GM12878 (cell line): ENCODE results near the gene JAG2. TPM values are rescaled to one million over a fixed set of nuclear protein-coding genes. Genes with fewer than 3 reads are reported as not detected.

Source experiments
- ATAC-seq: fragments of 200-7000 bp; cut with Tn5 transposase; 3 replicates; pipeline ENCODE4 v1.9.1; 2020; ENCODE audit warnings: mild to moderate bottlenecking, moderate library complexity
- BruUV-seq: library from RNA; stranded (reverse); fragments of 400-500 nt; replicated peaks from 2 replicates; lab custom pipeline; 2021; lab: Mats Ljungman, UMichigan
- CTCF ChIA-PET: fragments of 300-600 bp; sonication (Branson Sonifier 250); formaldehyde crosslinking; extraction: SDS; loops from one replicate; lab custom pipeline; 2021; ENCODE audit warnings: inconsistent platforms; lab: Yijun Ruan, JAX
- POLR2A ChIA-PET: fragments of 350-600 bp; formaldehyde crosslinking; extraction: SDS; loops from one replicate; lab custom pipeline; 2021; ENCODE audit warnings: inconsistent platforms; lab: Charles Lee
- RAD21 ChIA-PET: fragments of 300-600 bp; sonication (Branson Sonifier 250); formaldehyde crosslinking; loops from one replicate; lab custom pipeline; 2023; ENCODE audit warnings: antibody characterized with exemption; ENCODE audit not compliant: unreplicated experiment; lab: Charles Lee
- SMC1A ChIA-PET: fragments of 300-600 bp; sonication (Branson Sonifier 250); formaldehyde crosslinking; loops from one replicate; lab custom pipeline; 2023; ENCODE audit not compliant: unreplicated experiment, uncharacterized antibody; lab: Charles Lee
- DNase-seq: peaks from one replicate; pipeline ENCODE4 v3.0.0-alpha.2; 2011; ENCODE audit warnings: low read depth, low spot score
- FAIRE-seq: peaks from 3 replicates; lab custom pipeline; 2011; peaks lifted over from hg19 to GRCh38; lab: Jason Lieb, UNC
- H2AFZ ChIP-seq: 2 replicates; pipeline ENCODE4 v1.6.0; 2011; ENCODE audit warnings: low read depth, low read length, control low read depth; ENCODE audit not compliant: control insufficient read depth
- H3K27ac ChIP-seq: 2 replicates; pipeline ENCODE4 v1.5.1; 2011; ENCODE audit warnings: control low read depth; ENCODE audit not compliant: control insufficient read depth, insufficient read depth
- H3K27me3 ChIP-seq, 2 experiments: replicated peaks in 1 of 2; 2 replicates each; pipeline versions ENCODE4 v1.6.0 to v1.6.1; 2011; ENCODE audit warnings: low read length in 1 of 2; ENCODE audit not compliant: control insufficient read depth in 2 of 2, insufficient read depth in 2 of 2
- H3K36me3 ChIP-seq, 2 experiments: 2 replicates each; pipeline ENCODE4 v1.5.1; 2011; ENCODE audit warnings: low read length in 1 of 2; ENCODE audit not compliant: control insufficient read depth in 2 of 2, insufficient read depth in 2 of 2
- H3K4me1 ChIP-seq: 2 replicates; pipeline ENCODE4 v1.6.1; 2011; ENCODE audit warnings: mild to moderate bottlenecking, low read length, moderate library complexity, mixed read lengths; ENCODE audit not compliant: control insufficient read depth, insufficient read depth
- H3K4me2 ChIP-seq: 2 replicates; pipeline ENCODE4 v1.6.0; 2011; ENCODE audit warnings: control low read depth; ENCODE audit not compliant: control insufficient read depth, insufficient read depth
- H3K4me3 ChIP-seq: fragments of 200-600 bp; sonication (generic); 2 replicates; pipeline ENCODE4 v1.5.1; 2016
- H3K79me2 ChIP-seq: 2 replicates; pipeline ENCODE4 v1.6.0; 2011; ENCODE audit warnings: low read length; ENCODE audit not compliant: control insufficient read depth, insufficient read depth
- H3K9ac ChIP-seq: 2 replicates; pipeline ENCODE4 v1.8.0; 2011; ENCODE audit warnings: low read length, control low read depth, mixed read lengths; ENCODE audit not compliant: control insufficient read depth, insufficient read depth
- H3K9me3 ChIP-seq: replicated peaks from 3 replicates; pipeline ENCODE4 v1.5.1; 2011; ENCODE audit warnings: mild to moderate bottlenecking, low read length; ENCODE audit not compliant: control insufficient read depth, insufficient read depth
- H4K20me1 ChIP-seq: 2 replicates; pipeline ENCODE4 v1.6.0; 2011; ENCODE audit not compliant: control insufficient read depth, insufficient read depth
- CREM ChIP-seq: IDR thresholded peaks from 2 replicates; pipeline ENCODE4 v1.6.1; 2014; ENCODE audit warnings: antibody characterized with exemption, low read depth
- JUND ChIP-seq: IDR thresholded peaks from 2 replicates; pipeline ENCODE4 v1.6.1; 2012; ENCODE audit warnings: low read depth, mild to moderate bottlenecking, low read length, improper control_type of control experiment, moderate library complexity
- MTA2 ChIP-seq: fragments of 450-650 bp; IDR thresholded peaks from 2 replicates; pipeline ENCODE4 v1.6.1; 2016; ENCODE audit warnings: low read depth, mild to moderate bottlenecking, moderate library complexity
- MYC ChIP-seq: IDR thresholded peaks from 2 replicates; pipeline ENCODE4 v1.6.1; 2011; ENCODE audit warnings: mild to moderate bottlenecking, low read length, moderate library complexity, inconsistent platforms; ENCODE audit not compliant: insufficient read depth, insufficient replicate concordance, insufficient read length, severe bottlenecking
- NR2C1 ChIP-seq: fragments of 450-650 bp; IDR thresholded peaks from 2 replicates; pipeline ENCODE4 v1.6.1; 2017; ENCODE audit warnings: antibody characterized with exemption, mild to moderate bottlenecking, moderate library complexity
- PAX8 ChIP-seq: fragments of 450-650 bp; IDR thresholded peaks from 2 replicates; pipeline ENCODE4 v1.6.1; 2017; ENCODE audit warnings: mild to moderate bottlenecking, moderate library complexity
- PBX3 ChIP-seq: IDR thresholded peaks from 2 replicates; pipeline ENCODE4 v1.6.1; 2011; ENCODE audit warnings: mild to moderate bottlenecking, low read depth, low read length, moderate library complexity; ENCODE audit not compliant: insufficient replicate concordance
- POLR2AphosphoS5 ChIP-seq: IDR thresholded peaks from 2 replicates; pipeline ENCODE4 v1.6.1; 2011; ENCODE audit warnings: mild to moderate bottlenecking, low read length, inconsistent platforms
- RAD51 ChIP-seq: fragments of 450-650 bp; IDR thresholded peaks from 2 replicates; pipeline ENCODE4 v1.6.1; 2016; ENCODE audit warnings: moderate library complexity, mild to moderate bottlenecking, inconsistent platforms
- RB1 ChIP-seq: fragments of 450-650 bp; formaldehyde crosslinking; IDR thresholded peaks from 2 replicates; pipeline ENCODE4 v1.6.1; 2017; ENCODE audit warnings: mild to moderate bottlenecking, borderline replicate concordance
- ZNF274 ChIP-seq: IDR thresholded peaks from one replicate; pipeline ENCODE4 v1.8.0; 2011; ENCODE audit not compliant: insufficient read length, insufficient read depth
- ZNF622 ChIP-seq: fragments of 450-650 bp; IDR thresholded peaks from 2 replicates; pipeline ENCODE4 v1.6.1; 2017; ENCODE audit warnings: mild to moderate bottlenecking, inconsistent platforms
- WGBS: methylation state at CpG from one replicate; pipeline ENCODE4 v1.1.6; 2016; ENCODE audit warnings: low lambda C conversion rate; ENCODE audit not compliant: insufficient replicate concordance, insufficient coverage; ENCODE audit errors: missing lambda C conversion rate; 5-methylcytosine and 5-hydroxymethylcytosine counted together
- in situ Hi-C: fragments of 300-500 bp; cut with MboI; formaldehyde crosslinking; loops from 9 replicates; pipeline ENCODE4 v1.14.3; 2018; ENCODE audit warnings: mixed read lengths
- intact Hi-C: fragments of 100-400 bp; cut with micrococcal nuclease; formaldehyde crosslinking; loops from one replicate; pipeline ENCODE4 v1.14.2; 2022; ENCODE audit not compliant: unreplicated experiment
- polyA plus RNA-seq, 11 experiments: library from polyadenylated mRNA; depleted of rRNA in 4 of 11; unstranded in 6 of 11; stranded (reverse) in 5 of 11; fragments of >200 nt; fragmentation: Nextera tagmentation in 4 of 11; fragmentation: Illumina TruSeq in 1 of 11; extraction: Ambion mirVana in 4 of 11; extraction: Trizol in 1 of 11; gene quantifications; 1 replicate in 1 of 11; 2 replicates in 10 of 11; pipeline versions ENCODE4 v1.2.1 to v1.2.3, GENCODE V29; 2011 to 2016; ENCODE audit warnings: inconsistent platforms in 2 of 11, missing spikeins in 2 of 11, low read depth in 1 of 11
- total RNA-seq, 4 experiments: library from RNA; depleted of rRNA in 3 of 4; stranded (reverse); fragments of >200 nt in 3 of 4; fragmentation: Illumina TruSeq in 1 of 4; extraction: Trizol in 1 of 4; gene quantifications; 2 replicates each; pipeline versions ENCODE4 v1.2.1 to v1.2.3, GENCODE V29; 2013 to 2021
- TF ChIP-seq, protein P1 (sequence below): fragments of 450-650 bp; IDR thresholded peaks from 2 replicates; pipeline ENCODE4 v1.6.1; 2017; ENCODE audit warnings: mild to moderate bottlenecking, moderate library complexity
- TF ChIP-seq, protein P2 (sequence below): fragments of 450-650 bp; conservative IDR thresholded peaks from 2 replicates; pipeline ENCODE4 v1.6.1; 2017; ENCODE audit warnings: mild to moderate bottlenecking, moderate library complexity

JAG2 gene
- total and polyA plus RNA-seq, 10 of the 15 experiments (the other 5 are each of a cell fraction or from before 2014, with no cell fraction given): 0.04 to 0.14 (median 0.06) TPM; not detected in 5

DNA sequence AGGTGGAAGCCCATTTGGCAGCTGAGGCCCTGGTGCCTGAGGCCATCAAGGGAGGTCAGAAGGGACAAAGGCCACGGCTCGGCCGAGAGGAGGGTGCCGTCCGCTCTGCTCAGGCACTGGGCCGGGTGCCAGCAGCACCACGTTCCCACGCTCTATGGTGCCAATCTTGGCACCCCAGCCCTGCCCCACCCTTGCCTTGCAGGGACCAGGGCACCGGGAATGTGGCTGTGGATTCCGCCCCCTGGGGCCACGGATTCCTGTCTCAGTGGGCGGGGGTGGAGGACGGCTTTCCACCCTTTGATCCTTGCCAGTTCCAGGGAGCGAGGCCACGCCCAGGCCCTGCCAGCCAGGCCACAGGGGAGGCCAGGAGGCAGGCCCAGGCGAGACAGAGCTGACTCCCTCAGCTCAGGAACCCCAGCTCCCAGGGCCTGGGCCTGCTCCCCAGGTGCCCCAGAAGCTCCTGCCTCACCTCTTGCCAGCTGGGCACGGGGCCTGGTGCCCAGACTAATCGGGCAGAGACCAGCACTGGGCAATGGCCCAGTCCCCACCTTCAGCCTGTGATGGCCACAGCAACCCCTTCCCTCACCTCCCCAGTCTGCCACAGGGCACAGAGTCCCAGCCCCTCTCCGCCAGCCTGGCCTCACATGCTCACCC, 76.9 kb downstream of the JAG2 start (continued):
- TF ChIP-seq, protein P1, sequence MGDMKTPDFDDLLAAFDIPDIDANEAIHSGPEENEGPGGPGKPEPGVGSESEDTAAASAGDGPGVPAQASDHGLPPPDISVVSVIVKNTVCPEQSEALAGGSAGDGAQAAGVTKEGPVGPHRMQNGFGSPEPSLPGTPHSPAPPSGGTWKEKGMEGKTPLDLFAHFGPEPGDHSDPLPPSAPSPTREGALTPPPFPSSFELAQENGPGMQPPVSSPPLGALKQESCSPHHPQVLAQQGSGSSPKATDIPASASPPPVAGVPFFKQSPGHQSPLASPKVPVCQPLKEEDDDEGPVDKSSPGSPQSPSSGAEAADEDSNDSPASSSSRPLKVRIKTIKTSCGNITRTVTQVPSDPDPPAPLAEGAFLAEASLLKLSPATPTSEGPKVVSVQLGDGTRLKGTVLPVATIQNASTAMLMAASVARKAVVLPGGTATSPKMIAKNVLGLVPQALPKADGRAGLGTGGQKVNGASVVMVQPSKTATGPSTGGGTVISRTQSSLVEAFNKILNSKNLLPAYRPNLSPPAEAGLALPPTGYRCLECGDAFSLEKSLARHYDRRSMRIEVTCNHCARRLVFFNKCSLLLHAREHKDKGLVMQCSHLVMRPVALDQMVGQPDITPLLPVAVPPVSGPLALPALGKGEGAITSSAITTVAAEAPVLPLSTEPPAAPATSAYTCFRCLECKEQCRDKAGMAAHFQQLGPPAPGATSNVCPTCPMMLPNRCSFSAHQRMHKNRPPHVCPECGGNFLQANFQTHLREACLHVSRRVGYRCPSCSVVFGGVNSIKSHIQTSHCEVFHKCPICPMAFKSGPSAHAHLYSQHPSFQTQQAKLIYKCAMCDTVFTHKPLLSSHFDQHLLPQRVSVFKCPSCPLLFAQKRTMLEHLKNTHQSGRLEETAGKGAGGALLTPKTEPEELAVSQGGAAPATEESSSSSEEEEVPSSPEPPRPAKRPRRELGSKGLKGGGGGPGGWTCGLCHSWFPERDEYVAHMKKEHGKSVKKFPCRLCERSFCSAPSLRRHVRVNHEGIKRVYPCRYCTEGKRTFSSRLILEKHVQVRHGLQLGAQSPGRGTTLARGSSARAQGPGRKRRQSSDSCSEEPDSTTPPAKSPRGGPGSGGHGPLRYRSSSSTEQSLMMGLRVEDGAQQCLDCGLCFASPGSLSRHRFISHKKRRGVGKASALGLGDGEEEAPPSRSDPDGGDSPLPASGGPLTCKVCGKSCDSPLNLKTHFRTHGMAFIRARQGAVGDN: no peak
- TF ChIP-seq, all 136 proteins: peak for 0

DNA sequence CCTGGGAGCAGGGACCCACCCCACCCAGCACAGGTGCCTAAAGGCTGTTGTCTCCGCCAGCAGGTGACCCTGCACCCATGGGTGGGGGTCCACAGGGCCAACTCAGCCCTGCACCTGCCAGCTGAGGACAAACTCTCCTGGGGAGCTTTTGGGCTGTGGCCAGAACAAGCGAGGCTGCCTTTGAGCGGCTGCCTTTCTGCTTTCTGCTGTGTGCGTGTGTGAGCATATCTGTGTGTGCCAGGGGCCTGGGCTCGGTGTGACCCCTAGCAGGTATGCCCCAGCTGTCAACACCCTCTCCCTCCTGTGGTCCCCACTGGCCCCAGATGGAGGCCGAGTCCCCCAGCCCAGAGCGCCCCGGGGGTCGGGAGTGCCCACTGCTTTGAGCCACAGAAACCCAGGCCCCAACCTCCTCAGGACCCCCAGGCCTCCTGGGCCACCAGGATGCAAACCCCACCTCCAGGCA, 77.5 kb downstream of the JAG2 start:
- peaks cover 18% of the 10 kb centered on the region for H3K4me1 ChIP-seq
- RAD21 ChIA-PET: interaction anchor here (1.0 to 2.4 kb wide), 3 partner anchors 190 to 260 kb away, joined by 3 to 13 read pairs (median 4); no protein-coding TSS in a partner anchor
- WGBS: 89% methylated on average over 9 of the region's 9 CpGs
- TF ChIP-seq RAD51 (no peak), JUND (no peak), MTA2 (no peak), PAX8 (no peak), RB1 (no peak), PBX3 (no peak), ZNF622 (no peak), MYC (no peak), POLR2AphosphoS5 (no peak), NR2C1 (no peak), CREM (no peak), ZNF274 (no peak)
- TF ChIP-seq, protein P2, sequence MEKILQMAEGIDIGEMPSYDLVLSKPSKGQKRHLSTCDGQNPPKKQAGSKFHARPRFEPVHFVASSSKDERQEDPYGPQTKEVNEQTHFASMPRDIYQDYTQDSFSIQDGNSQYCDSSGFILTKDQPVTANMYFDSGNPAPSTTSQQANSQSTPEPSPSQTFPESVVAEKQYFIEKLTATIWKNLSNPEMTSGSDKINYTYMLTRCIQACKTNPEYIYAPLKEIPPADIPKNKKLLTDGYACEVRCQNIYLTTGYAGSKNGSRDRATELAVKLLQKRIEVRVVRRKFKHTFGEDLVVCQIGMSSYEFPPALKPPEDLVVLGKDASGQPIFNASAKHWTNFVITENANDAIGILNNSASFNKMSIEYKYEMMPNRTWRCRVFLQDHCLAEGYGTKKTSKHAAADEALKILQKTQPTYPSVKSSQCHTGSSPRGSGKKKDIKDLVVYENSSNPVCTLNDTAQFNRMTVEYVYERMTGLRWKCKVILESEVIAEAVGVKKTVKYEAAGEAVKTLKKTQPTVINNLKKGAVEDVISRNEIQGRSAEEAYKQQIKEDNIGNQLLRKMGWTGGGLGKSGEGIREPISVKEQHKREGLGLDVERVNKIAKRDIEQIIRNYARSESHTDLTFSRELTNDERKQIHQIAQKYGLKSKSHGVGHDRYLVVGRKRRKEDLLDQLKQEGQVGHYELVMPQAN: no peak

More for the DNA sequence above, 77.5 kb downstream of the JAG2 start:
- intact Hi-C loops (loop anchor here (5.0 to 10.0 kb wide), 2 partner anchors 74 to 111 kb away; partner anchors contain the start of gene JAG2), in situ Hi-C loops (no loop called here)
- H4K20me1 ChIP-seq: no peaks in the 10 kb centered on the region
- FAIRE-seq (no peak), DNase-seq (no peak), ATAC-seq (no peak)
- no peaks in the 10 kb centered on the region for H3K27me3 ChIP-seq
- H3K27ac ChIP-seq: no peak overlapping the region
- POLR2A ChIA-PET: no interaction called here
- BruUV-seq: no TSS peak
- CTCF ChIA-PET: interaction anchor here (0.6 to 5.7 kb wide), 12 partner anchors 15 to 535 kb away, joined by 3 to 114 read pairs (median 4); partner anchors contain the start of gene GPR132
- H3K4me2 ChIP-seq: no peak overlapping the region
- H3K36me3 ChIP-seq: no peaks in the 10 kb centered on the region
- SMC1A ChIA-PET: interaction anchor here (1.0 to 1.5 kb wide), 2 partner anchors 9 to 26 kb away, joined by 3 to 4 read pairs; partner anchors contain the start of gene GPR132
- H3K9ac ChIP-seq: no peak overlapping the region
- no peak overlapping the region for H2AFZ ChIP-seq
- H3K9me3 ChIP-seq: no peaks in the 10 kb centered on the region
- H3K4me3 ChIP-seq: no peak overlapping the region
- no peaks in the 10 kb centered on the region; the same call in 1 of the 2 replicates for H3K79me2 ChIP-seq
